OCI-LY3 (cell line): ENCODE results near the gene MTTP.

Source experiments
- CTCF ChIP-seq: fragments of 200-600, 300-600 bp; sonication (generic); IDR thresholded peaks from 2 replicates; pipeline ENCODE4 v1.5.1; 2014; ENCODE audit warnings: antibody characterized with exemption, low read length, low read depth
- EZH2phosphoT487 ChIP-seq: fragments of 200-600 bp; shearing (Covaris generic); IDR thresholded peaks from 2 replicates; pipeline ENCODE4 v1.6.1; 2018; ENCODE audit warnings: antibody characterized with exemption, mixed run types, low read depth

GRCh38 chr4:99657798-99658197 is 83.2 kb downstream of the MTTP start, which contains the start of gene C4orf54:
- TF ChIP-seq CTCF (no peak), EZH2phosphoT487 (no peak)
